OCI-LY1 (cell line): ENCODE results near the gene GNPTAB.

Experiments
- H2AFZ ChIP-seq: fragments of 200-600 bp; sonication (generic), shearing (Covaris generic); 2 replicates; pipeline ENCODE4 v1.6.0; 2014; ENCODE audit warnings: antibody characterized with exemption, mild to moderate bottlenecking, low read length
- H3F3A ChIP-seq: fragments of 200-600 bp; sonication (generic), shearing (Covaris generic); 2 replicates; pipeline ENCODE4 v1.6.0; 2014; ENCODE audit warnings: mild to moderate bottlenecking, antibody characterized with exemption, low read length, moderate library complexity; ENCODE audit not compliant: insufficient read depth
- H3K27ac ChIP-seq: fragments of 200-600 bp; sonication (generic); 2 replicates; pipeline ENCODE4 v1.5.1; 2014; ENCODE audit warnings: low read length, mixed run types, mild to moderate bottlenecking, low read depth; ENCODE audit not compliant: poor library complexity, severe bottlenecking
- H3K27me3 ChIP-seq: fragments of 200-600 bp; sonication (generic); 2 replicates; pipeline ENCODE4 v1.6.0; 2014; ENCODE audit warnings: antibody characterized with exemption, mild to moderate bottlenecking, low read length, moderate library complexity; ENCODE audit not compliant: insufficient read depth
- H3K36me3 ChIP-seq: fragments of 200-600 bp; sonication (generic); 2 replicates; pipeline ENCODE4 v1.6.1; 2014; ENCODE audit warnings: mild to moderate bottlenecking, antibody characterized with exemption, low read length, moderate library complexity, mixed read lengths; ENCODE audit not compliant: insufficient read depth
- H3K4me1 ChIP-seq: fragments of 200-600 bp; sonication (generic); 2 replicates; pipeline ENCODE4 v1.5.1; 2014; ENCODE audit warnings: mild to moderate bottlenecking, low read length, moderate library complexity; ENCODE audit not compliant: insufficient read depth, severe bottlenecking
- H3K4me2 ChIP-seq: fragments of 200-600 bp; sonication (generic), shearing (Covaris generic); 2 replicates; pipeline ENCODE4 v1.6.1; 2014; ENCODE audit warnings: low read length
- H3K4me3 ChIP-seq: fragments of 200-600 bp; sonication (generic); 2 replicates; pipeline ENCODE4 v1.5.1; 2014; ENCODE audit warnings: low read length, low read depth, mild to moderate bottlenecking, mixed read lengths; ENCODE audit not compliant: poor library complexity, severe bottlenecking
- H3K79me2 ChIP-seq: fragments of 200-600 bp; shearing (Covaris generic); 2 replicates; pipeline ENCODE4 v1.6.1; 2016; ENCODE audit warnings: mixed run types, low read length, mixed read lengths; ENCODE audit not compliant: insufficient read depth
- H3K9ac ChIP-seq: fragments of 200-600 bp; sonication (generic), shearing (Covaris generic); 2 replicates; pipeline ENCODE4 v1.6.1; 2014; ENCODE audit warnings: mild to moderate bottlenecking, low read length, mixed read lengths
- H3K9me2 ChIP-seq: fragments of 200-600 bp; sonication (generic), shearing (Covaris generic); 2 replicates; pipeline ENCODE4 v1.6.1; 2014; ENCODE audit warnings: low read depth, mild to moderate bottlenecking, low read length, mixed read lengths
- H3K9me3 ChIP-seq: fragments of 200-600 bp; shearing (Covaris generic); 2 replicates; pipeline ENCODE4 v1.6.1; 2014; ENCODE audit warnings: low read length, mixed read lengths
- H4K20me1 ChIP-seq: fragments of 200-600 bp; sonication (generic), shearing (Covaris generic); 2 replicates; pipeline ENCODE4 v1.6.0; 2016; ENCODE audit warnings: mild to moderate bottlenecking, low read length; ENCODE audit not compliant: insufficient read depth
- CTCF ChIP-seq: fragments of 200-600 bp; sonication (generic), shearing (Covaris generic); IDR thresholded peaks from 2 replicates; pipeline ENCODE4 v1.5.1; 2017; ENCODE audit warnings: mild to moderate bottlenecking, antibody characterized with exemption, low read length, moderate library complexity, mixed read lengths
- EZH2 ChIP-seq: fragments of 200-600 bp; sonication (generic), shearing (Covaris generic); IDR thresholded peaks from 2 replicates; pipeline ENCODE4 v1.8.0; 2017; ENCODE audit warnings: borderline replicate concordance, mixed run types, mild to moderate bottlenecking, antibody characterized with exemption, low read length, moderate library complexity, mixed read lengths

GNPTAB gene

GRCh38 chr12:101793401-101793800, 37.4 kb downstream of the GNPTAB start:
- no peak for TF ChIP-seq CTCF
- no peak for TF ChIP-seq EZH2
- Histone ChIP-seq H3K36me3 (peaks cover 18% of the 10 kb centered on the region; the same call in 1 of the 2 replicates), H3K9me2 (no peaks in the 10 kb centered on the region), H3K4me2 (no peak overlapping the region), H3K4me3 (no peak overlapping the region), H3F3A (no peaks in the 10 kb centered on the region), H3K9me3 (no peaks in the 10 kb centered on the region), H3K27ac (no peak overlapping the region), H4K20me1 (no peaks in the 10 kb centered on the region), H3K9ac (no peak overlapping the region), H3K27me3 (no peaks in the 10 kb centered on the region), H3K79me2 (no peaks in the 10 kb centered on the region), H2AFZ (no peak overlapping the region), H3K4me1 (no peaks in the 10 kb centered on the region)

GRCh38 chr12:101792046-101792931, 38.5 kb downstream of the GNPTAB start:
- Histone ChIP-seq H4K20me1 (no peaks in the 10 kb centered on the region), H3K9me3 (no peaks in the 10 kb centered on the region), H3K27ac (no peak overlapping the region), H3K4me2 (no peak overlapping the region), H3K36me3 (peaks cover 25% of the 10 kb centered on the region; the same call in 1 of the 2 replicates), H3K4me3 (no peak overlapping the region), H3K9me2 (no peaks in the 10 kb centered on the region), H3F3A (no peaks in the 10 kb centered on the region), H3K79me2 (no peaks in the 10 kb centered on the region), H2AFZ (no peak overlapping the region), H3K27me3 (no peaks in the 10 kb centered on the region), H3K4me1 (no peaks in the 10 kb centered on the region), H3K9ac (no peak overlapping the region)
- peak; percentile 16; the same call in 1 of the 2 replicates for TF ChIP-seq CTCF
- TF ChIP-seq EZH2 = no peak

- Histone ChIP-seq H3K9me2 (no peaks in the 10 kb centered on the region), H4K20me1 (no peaks in the 10 kb centered on the region), H3K27ac (no peak overlapping the region), H3K9me3 (no peaks in the 10 kb centered on the region), H3F3A (no peaks in the 10 kb centered on the region), H3K27me3 (no peaks in the 10 kb centered on the region), H3K4me1 (no peaks in the 10 kb centered on the region), H3K4me2 (no peak overlapping the region), H3K9ac (no peak overlapping the region), H3K4me3 (no peak overlapping the region), H3K79me2 (no peaks in the 10 kb centered on the region), H3K36me3 (peaks cover 33% of the 10 kb centered on the region; the same call in 1 of the 2 replicates), H2AFZ (no peak overlapping the region)
- TF ChIP-seq EZH2 (no peak), CTCF (no peak)
Observed at GRCh38 chr12:101789171-101789570, 41.6 kb downstream of the GNPTAB start.
